ENCODE data around the gene STEAP1B. TPM values are rescaled to one million over a fixed set of nuclear protein-coding genes. Genes with fewer than 3 reads are reported as not detected.
A peak's percentile ranks its signal among the peaks of the same experiment; 100 is the strongest.

Gene STEAP1B
- total RNA-seq, 1 donor from 2014 or later = 5.6 TPM

GRCh38 chr7:22432203-22432718 is 67.7 kb downstream of the STEAP1B start:
- H3K27me3 Mint-ChIP-seq (ENCODE audit: unreplicated experiment) = peaks cover 5% of the 10 kb centered on the region
- H3K9me3 Mint-ChIP-seq (ENCODE audit: unreplicated experiment) = no peaks in the 10 kb centered on the region
- no peak for TF ChIP-seq CTCF (IDR thresholded peaks at IDR 0.05; ENCODE audit: unreplicated experiment)
- no peak overlapping the region for H3K4me3 Mint-ChIP-seq (ENCODE audit: unreplicated experiment)
- no peak for DNase-seq (ENCODE audit: low spot score)
- peaks cover 50% of the 10 kb centered on the region for H3K4me1 Mint-ChIP-seq (ENCODE audit: unreplicated experiment)
- H3K27ac Mint-ChIP-seq (ENCODE audit: unreplicated experiment) = peak overlapping the region; percentile 97
- H3K36me3 Mint-ChIP-seq (ENCODE audit: low read depth, unreplicated experiment) = peaks cover 7% of the 10 kb centered on the region

- peak overlapping the region; percentile 74 for H3K27ac Mint-ChIP-seq (ENCODE audit: unreplicated experiment)
- H3K4me3 Mint-ChIP-seq (ENCODE audit: unreplicated experiment) = no peak overlapping the region
- no peak for TF ChIP-seq CTCF (IDR thresholded peaks at IDR 0.05; ENCODE audit: unreplicated experiment)
- no peak for DNase-seq (ENCODE audit: low spot score)
- H3K9me3 Mint-ChIP-seq (ENCODE audit: unreplicated experiment) = no peaks in the 10 kb centered on the region
- peaks cover 5% of the 10 kb centered on the region for H3K27me3 Mint-ChIP-seq (ENCODE audit: unreplicated experiment)
- peaks cover 40% of the 10 kb centered on the region for H3K4me1 Mint-ChIP-seq (ENCODE audit: unreplicated experiment)
- no peaks in the 10 kb centered on the region for H3K36me3 Mint-ChIP-seq (ENCODE audit: low read depth, unreplicated experiment)
Measured at GRCh38 chr7:22430457-22430856, 69.5 kb downstream of the STEAP1B start.

GRCh38 chr7:22429386-22429785 is 70.6 kb downstream of the STEAP1B start:
- Mint-ChIP-seq H3K4me1 (ENCODE audit: unreplicated experiment) (peaks cover 31% of the 10 kb centered on the region), H3K36me3 (ENCODE audit: low read depth, unreplicated experiment) (no peaks in the 10 kb centered on the region), H3K27ac (ENCODE audit: unreplicated experiment) (no peak overlapping the region), H3K4me3 (ENCODE audit: unreplicated experiment) (no peak overlapping the region), H3K27me3 (ENCODE audit: unreplicated experiment) (peaks cover 2% of the 10 kb centered on the region), H3K9me3 (ENCODE audit: unreplicated experiment) (no peaks in the 10 kb centered on the region)
- DNase-seq (ENCODE audit: low spot score) = no peak
- TF ChIP-seq CTCF (IDR thresholded peaks at IDR 0.05; ENCODE audit: unreplicated experiment) = no peak

GRCh38 chr7:22427855-22428254 is 72.1 kb downstream of the STEAP1B start:
- H3K27me3 Mint-ChIP-seq (ENCODE audit: unreplicated experiment) = peaks cover 2% of the 10 kb centered on the region
- DNase-seq (ENCODE audit: low spot score) = no peak
- TF ChIP-seq CTCF (IDR thresholded peaks at IDR 0.05; ENCODE audit: unreplicated experiment) = no peak
- peaks cover 18% of the 10 kb centered on the region for H3K4me1 Mint-ChIP-seq (ENCODE audit: unreplicated experiment)
- H3K27ac Mint-ChIP-seq (ENCODE audit: unreplicated experiment) = no peak overlapping the region
- no peaks in the 10 kb centered on the region for H3K36me3 Mint-ChIP-seq (ENCODE audit: low read depth, unreplicated experiment)
- no peaks in the 10 kb centered on the region for H3K9me3 Mint-ChIP-seq (ENCODE audit: unreplicated experiment)
- no peak overlapping the region for H3K4me3 Mint-ChIP-seq (ENCODE audit: unreplicated experiment)

GRCh38 chr7:22427104-22427503 is 72.9 kb downstream of the STEAP1B start:
- no peak for TF ChIP-seq CTCF (IDR thresholded peaks at IDR 0.05; ENCODE audit: unreplicated experiment)
- Mint-ChIP-seq H3K4me3 (ENCODE audit: unreplicated experiment) (no peak overlapping the region), H3K27ac (ENCODE audit: unreplicated experiment) (no peak overlapping the region), H3K4me1 (ENCODE audit: unreplicated experiment) (peaks cover 14% of the 10 kb centered on the region), H3K9me3 (ENCODE audit: unreplicated experiment) (no peaks in the 10 kb centered on the region), H3K36me3 (ENCODE audit: low read depth, unreplicated experiment) (no peaks in the 10 kb centered on the region), H3K27me3 (ENCODE audit: unreplicated experiment) (peaks cover 2% of the 10 kb centered on the region)
- DNase-seq (ENCODE audit: low spot score) = no peak

All from endothelial cell (in vitro differentiated cells).